Esophagus muscularis mucosa (tissue), 4 donors: ENCODE results near the gene VPS72. TPM values are rescaled to one million over a fixed set of nuclear protein-coding genes. Genes with fewer than 3 reads are reported as not detected.
A peak's percentile ranks its signal among the peaks of the same experiment; 100 is the strongest.

Experiments
- DNase-seq: peaks from one replicate; pipeline ENCODE4 v3.0.0-alpha.2; 2017; ENCODE audit errors: extremely low spot score
- H3K27ac ChIP-seq, 4 donors: fragments of 200-600 bp; sonication (generic); replicated peaks in 1 of 4; 1 replicate in 3 of 4; 2 replicates in 1 of 4; pipeline ENCODE4 v1.5.1; 2016 to 2019; ENCODE audit warnings: mild to moderate bottlenecking in 1 of 4
- H3K27me3 ChIP-seq, 4 donors: fragments of 200-600 bp; sonication (generic); one replicate each; pipeline versions ENCODE4 v1.5.1 to v1.6.0; 2016 to 2019
- H3K36me3 ChIP-seq, 4 donors: fragments of 200-600 bp; sonication (generic); one replicate each; pipeline ENCODE4 v1.5.1; 2016 to 2019
- H3K4me1 ChIP-seq, 4 donors: fragments of 200-600 bp; sonication (generic); one replicate each; pipeline ENCODE4 v1.5.1; 2016 to 2019
- H3K4me3 ChIP-seq, 4 donors: fragments of 200-600 bp; sonication (generic); 1 replicate in 2 of 4; 2 replicates in 2 of 4; pipeline ENCODE4 v1.5.1; 2016 to 2019; ENCODE audit warnings: mild to moderate bottlenecking in 4 of 4, moderate library complexity in 1 of 4
- H3K9me3 ChIP-seq, 4 donors: fragments of 200-600 bp; sonication (generic); 1 replicate in 3 of 4; 2 replicates in 1 of 4; pipeline ENCODE4 v1.5.1; 2016 to 2019
- EP300 ChIP-seq: sonication (generic); formaldehyde crosslinking; IDR thresholded peaks from one replicate; pipeline ENCODE4 v1.6.1; 2017; ENCODE audit warnings: antibody characterized with exemption
- POLR2A ChIP-seq: fragments of 450-650 bp; IDR thresholded peaks from one replicate; pipeline ENCODE4 v1.6.1; 2017; ENCODE audit warnings: antibody characterized with exemption, moderate library complexity, mild to moderate bottlenecking, low read depth
- POLR2AphosphoS5 ChIP-seq, 2 donors: sonication (generic); formaldehyde crosslinking; IDR thresholded peaks; one replicate each; pipeline ENCODE4 v1.6.1; 2017; ENCODE audit warnings: antibody characterized with exemption in 2 of 2
- WGBS: methylation state at CpG from one replicate; pipeline ENCODE4 v1.1.5; 2018; 5-methylcytosine and 5-hydroxymethylcytosine counted together
- intact Hi-C: fragments of 100-400 bp; cut with DNase I; formaldehyde crosslinking; loops from one replicate; pipeline ENCODE4 v1.15.1; 2023
- total RNA-seq, 4 donors: library from RNA; depleted of rRNA; stranded (reverse); fragments of >200 nt; gene quantifications; one replicate each; pipeline versions ENCODE4 v1.1.0 to v1.2.1, GENCODE V29; 2016
- TF ChIP-seq, protein P1 (sequence below), 3 experiments: fragments of 200-600 bp in 2 of 3; fragments of 450-650 bp in 1 of 3; sonication (generic) in 2 of 3; IDR thresholded peaks; one replicate each; pipeline ENCODE4 v1.5.1; 2017 to 2019; ENCODE audit warnings: antibody characterized with exemption in 3 of 3, mild to moderate bottlenecking in 2 of 3, moderate library complexity in 1 of 3

VPS72 gene
- total RNA-seq, 4 donors from 2014 or later: 45.7 to 57.0 (median 54.3) TPM

GRCh38 chr1:151133018-151133806 lies 56.8 kb downstream of the VPS72 start:
- Histone ChIP-seq H3K9me3 (no peaks in the 10 kb centered on the region), H3K27me3 (no peaks in the 10 kb centered on the region), H3K4me1 (peaks cover 0 to 30% (median 22%) of the 10 kb centered on the region in 4 donors), H3K36me3 (peaks cover 0 to 52% (median 40%) of the 10 kb centered on the region in 4 donors), H3K27ac (peak overlapping the region in 1 of 4 donors; percentile 71), H3K4me3 (no peak overlapping the region)
- WGBS: 75% methylated on average over 48 of the region's 65 CpGs
- no peak for DNase-seq
- intact Hi-C loops: no loop called here
- TF ChIP-seq, protein P1, sequence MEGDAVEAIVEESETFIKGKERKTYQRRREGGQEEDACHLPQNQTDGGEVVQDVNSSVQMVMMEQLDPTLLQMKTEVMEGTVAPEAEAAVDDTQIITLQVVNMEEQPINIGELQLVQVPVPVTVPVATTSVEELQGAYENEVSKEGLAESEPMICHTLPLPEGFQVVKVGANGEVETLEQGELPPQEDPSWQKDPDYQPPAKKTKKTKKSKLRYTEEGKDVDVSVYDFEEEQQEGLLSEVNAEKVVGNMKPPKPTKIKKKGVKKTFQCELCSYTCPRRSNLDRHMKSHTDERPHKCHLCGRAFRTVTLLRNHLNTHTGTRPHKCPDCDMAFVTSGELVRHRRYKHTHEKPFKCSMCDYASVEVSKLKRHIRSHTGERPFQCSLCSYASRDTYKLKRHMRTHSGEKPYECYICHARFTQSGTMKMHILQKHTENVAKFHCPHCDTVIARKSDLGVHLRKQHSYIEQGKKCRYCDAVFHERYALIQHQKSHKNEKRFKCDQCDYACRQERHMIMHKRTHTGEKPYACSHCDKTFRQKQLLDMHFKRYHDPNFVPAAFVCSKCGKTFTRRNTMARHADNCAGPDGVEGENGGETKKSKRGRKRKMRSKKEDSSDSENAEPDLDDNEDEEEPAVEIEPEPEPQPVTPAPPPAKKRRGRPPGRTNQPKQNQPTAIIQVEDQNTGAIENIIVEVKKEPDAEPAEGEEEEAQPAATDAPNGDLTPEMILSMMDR (IDR thresholded peaks at IDR 0.05): no peak
- no peak for TF ChIP-seq POLR2A
- no peak for TF ChIP-seq POLR2AphosphoS5 (IDR thresholded peaks at IDR 0.05)
- no peak for TF ChIP-seq EP300

GRCh38 chr1:151132335-151133017 lies 57.5 kb downstream of the VPS72 start:
- H3K27me3 ChIP-seq: no peaks in the 10 kb centered on the region
- WGBS: 73% methylated on average over 34 of the region's 74 CpGs
- H3K27ac ChIP-seq: peak overlapping the region; percentile 71 to 81 (median 74)
- peak overlapping the region; percentile 48 to 61 (median 52) for H3K4me3 ChIP-seq
- TF ChIP-seq POLR2AphosphoS5 (IDR thresholded peaks at IDR 0.05) (no peak), EP300 (no peak), POLR2A (no peak)
- TF ChIP-seq, protein P1 (IDR thresholded peaks at IDR 0.05): no peak
- H3K36me3 ChIP-seq: peaks cover 0 to 44% (median 33%) of the 10 kb centered on the region in 4 donors
- peaks cover 0 to 30% (median 22%) of the 10 kb centered on the region in 4 donors for H3K4me1 ChIP-seq
- no peak for DNase-seq
- H3K9me3 ChIP-seq: no peaks in the 10 kb centered on the region
- intact Hi-C loops: no loop called here

DNA sequence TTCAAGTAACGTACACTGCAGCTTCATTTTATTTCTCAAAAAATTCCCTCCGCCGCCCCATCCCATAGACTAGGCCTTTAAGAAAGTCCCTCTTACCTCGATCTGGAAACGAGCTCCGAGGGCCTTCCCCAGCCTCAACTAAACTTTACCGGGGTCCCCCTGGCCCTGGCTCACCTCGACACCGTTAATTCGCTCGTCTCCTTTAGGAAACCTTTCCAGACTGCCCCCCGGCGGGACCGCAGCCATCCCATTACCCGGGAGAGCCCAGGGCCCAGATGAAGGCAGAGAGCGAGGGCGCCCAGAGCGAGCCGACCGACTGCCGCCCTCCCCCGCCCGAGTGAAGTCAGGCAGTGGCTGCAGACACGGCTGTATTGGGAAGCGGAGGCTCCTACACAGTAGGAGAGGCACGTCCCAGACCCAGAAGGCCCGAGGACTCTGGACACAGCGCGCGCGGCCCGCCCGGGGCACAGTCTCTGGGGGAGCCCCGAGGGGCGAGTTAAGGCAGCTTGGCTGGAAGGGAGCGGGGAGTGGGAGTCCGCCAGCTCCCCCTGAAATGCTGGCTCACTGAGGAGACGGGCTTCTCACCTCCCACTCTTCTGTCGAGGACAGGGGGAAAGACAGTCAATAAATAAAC lies 58.2 kb downstream of the VPS72 start:
- WGBS: 48% methylated on average over 38 of the region's 39 CpGs
- Histone ChIP-seq H3K27ac (peak overlapping the region; percentile 71 to 81 (median 74)), H3K36me3 (peaks cover 0 to 39% (median 28%) of the 10 kb centered on the region in 4 donors), H3K4me3 (peak overlapping the region; percentile 48 to 61 (median 52)), H3K4me1 (peaks cover 0 to 30% (median 22%) of the 10 kb centered on the region in 4 donors), H3K27me3 (no peaks in the 10 kb centered on the region), H3K9me3 (no peaks in the 10 kb centered on the region)
- intact Hi-C loops: no loop called here
- no peak for TF ChIP-seq EP300
- DNase-seq: no peak

- intact Hi-C loops: no loop called here
- Histone ChIP-seq H3K27me3 (no peaks in the 10 kb centered on the region), H3K9me3 (no peaks in the 10 kb centered on the region), H3K27ac (peak overlapping the region; percentile 71 to 81 (median 74)), H3K4me1 (peaks cover 0 to 30% (median 22%) of the 10 kb centered on the region in 4 donors), H3K4me3 (peak overlapping the region; percentile 48 to 61 (median 52)), H3K36me3 (peaks cover 0 to 31% (median 20%) of the 10 kb centered on the region in 4 donors)
- DNase-seq: no peak
- TF ChIP-seq POLR2A (no peak), POLR2AphosphoS5 (IDR thresholded peaks at IDR 0.05) (peak; percentile 62 to 67)
- TF ChIP-seq, protein P1 (IDR thresholded peaks at IDR 0.05): peak in 2 of 3 experiments; percentile 9 to 16
- 19% methylated on average over 42 of the region's 45 CpGs for WGBS
These were observed 58.9 kb downstream of the VPS72 start for GRCh38 chr1:151130987-151131586.
